Stimulated activated CD8-positive, alpha-beta memory T cell treated with anti-CD3 and anti-CD28 coated beads, Interleukin-7, amount 100 ng/mL, for 1 hour (primary cell): ENCODE results near the gene LRP6.

ENCODE experiments used
- DNase-seq, 2 donors: peaks; one replicate each; pipeline ENCODE4 v3.0.0-alpha.2; 2020; ENCODE audit warnings: low read depth in 2 of 2

LRP6 gene

DNA sequence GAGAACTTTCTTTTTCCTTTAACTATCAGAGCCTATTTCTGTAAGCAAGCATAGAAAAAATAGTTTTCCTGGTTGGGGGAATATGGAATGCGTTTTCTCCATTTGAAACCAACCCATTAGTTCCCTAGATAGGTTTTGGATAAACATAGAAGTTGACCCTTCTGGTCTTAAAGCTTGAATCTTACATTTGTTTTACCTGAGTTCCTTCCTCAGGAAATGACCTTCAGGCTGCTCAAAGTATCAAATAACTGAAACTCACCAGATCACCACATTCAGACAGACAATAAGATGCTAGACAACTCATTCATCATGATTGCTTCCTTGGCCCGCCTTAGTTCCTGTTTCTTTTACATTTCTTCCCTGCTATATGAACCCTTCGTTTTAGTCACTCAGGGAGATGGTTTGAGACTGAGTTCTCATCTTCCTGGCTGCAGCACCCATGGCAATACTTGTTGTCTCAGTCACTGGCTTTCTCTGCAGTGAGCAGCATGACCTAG is 52.2 kb downstream of the LRP6 start:
- no peak for DNase-seq

- DNase-seq = no peak
These were observed 52.6 kb downstream of the LRP6 start for GRCh38 chr12:12214201-12214600.

DNA sequence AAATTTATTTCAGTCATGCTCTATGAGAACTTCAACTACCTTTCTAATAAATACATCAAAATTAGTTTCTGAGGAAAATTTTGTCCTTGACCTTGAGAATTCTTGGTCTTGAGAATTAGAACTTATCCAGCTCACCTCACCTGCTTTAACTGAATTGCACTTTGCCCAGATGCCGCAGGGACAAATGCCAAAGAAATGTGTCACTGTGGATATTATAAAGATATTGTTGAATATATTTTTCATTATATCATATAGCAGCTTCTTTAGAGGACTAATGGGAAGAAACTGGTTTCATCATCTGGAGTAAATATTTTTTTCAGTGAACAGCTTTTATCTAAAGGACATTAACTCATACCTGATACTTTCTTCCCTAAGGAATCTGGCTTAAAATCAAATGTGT is 54.1 kb downstream of the LRP6 start:
- DNase-seq = no peak

DNA sequence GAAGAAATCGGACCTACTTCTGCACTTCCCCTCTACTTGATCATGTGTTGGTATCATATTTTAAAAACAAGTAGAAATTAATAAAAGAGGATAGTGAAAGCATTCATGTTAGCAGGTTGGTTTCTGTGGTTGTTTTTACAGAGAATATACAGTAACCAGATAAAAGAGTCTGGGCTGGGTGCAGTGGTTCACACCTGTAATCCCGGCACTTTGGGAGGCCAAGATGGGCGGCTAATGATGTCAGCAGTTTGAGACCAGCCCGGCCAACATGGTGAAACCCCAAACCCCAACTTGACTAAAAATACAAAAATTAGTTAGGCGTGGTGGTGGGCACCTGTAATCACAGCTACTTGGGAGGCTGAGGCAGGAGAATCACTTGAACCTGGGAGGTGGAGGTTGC is 55.9 kb downstream of the LRP6 start:
- DNase-seq = no peak

DNA sequence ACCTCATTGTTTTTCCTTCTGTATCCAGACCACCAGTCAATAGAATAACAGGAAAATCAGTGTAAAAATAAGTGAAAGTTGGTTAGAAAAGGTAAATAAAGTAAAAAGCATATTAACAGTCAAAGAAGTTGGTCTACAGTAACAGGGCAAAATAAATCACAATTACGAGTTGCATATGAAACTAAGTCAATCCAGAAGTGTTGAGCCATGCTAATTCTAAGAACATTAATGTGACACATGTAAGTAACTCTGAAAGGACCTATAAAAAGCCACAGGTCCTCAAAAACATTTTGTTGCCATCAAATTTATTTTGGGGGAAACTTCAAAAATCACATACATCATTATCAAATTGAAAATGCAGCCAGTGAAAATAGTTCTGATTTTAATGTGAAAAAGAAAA is 56.4 kb downstream of the LRP6 start:
- DNase-seq = no peak

DNA sequence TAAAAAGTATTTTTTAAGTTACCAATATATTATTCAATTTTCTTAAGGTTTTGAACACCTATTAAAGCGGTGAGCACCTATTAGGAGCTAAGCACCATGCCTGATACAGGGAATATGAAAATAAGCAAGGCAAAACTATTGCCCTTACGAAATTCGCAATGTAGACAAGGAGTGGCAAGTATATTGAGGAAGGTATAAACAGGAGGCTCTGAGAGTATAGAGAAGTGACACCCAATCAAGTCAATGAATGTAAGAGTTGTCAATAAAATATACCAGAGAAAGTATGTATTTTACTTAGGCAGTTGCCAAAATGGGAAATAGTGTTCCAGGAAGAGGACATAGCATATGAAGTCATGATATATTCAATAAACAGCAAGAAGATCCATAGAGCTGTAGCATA is 57.2 kb downstream of the LRP6 start:
- DNase-seq = no peak

DNA sequence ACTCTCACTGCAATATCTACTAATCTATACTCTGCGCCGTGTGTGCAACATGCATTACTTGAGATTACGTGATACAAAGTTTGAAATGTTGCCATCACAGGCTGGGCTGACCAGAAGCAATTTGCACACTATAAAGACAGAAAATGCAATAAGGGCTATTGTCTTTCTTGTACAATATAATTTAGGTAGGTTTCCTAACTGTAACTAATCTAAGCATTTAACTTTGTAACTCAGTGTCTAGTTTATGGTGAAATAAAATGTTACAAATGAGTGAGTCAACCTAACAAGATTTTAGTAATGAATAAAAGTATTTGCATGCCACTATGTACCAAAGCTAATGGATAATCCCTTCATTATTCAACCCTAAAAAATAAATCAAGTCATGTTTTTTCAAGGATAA is 57.8 kb downstream of the LRP6 start:
- no peak for DNase-seq

DNA sequence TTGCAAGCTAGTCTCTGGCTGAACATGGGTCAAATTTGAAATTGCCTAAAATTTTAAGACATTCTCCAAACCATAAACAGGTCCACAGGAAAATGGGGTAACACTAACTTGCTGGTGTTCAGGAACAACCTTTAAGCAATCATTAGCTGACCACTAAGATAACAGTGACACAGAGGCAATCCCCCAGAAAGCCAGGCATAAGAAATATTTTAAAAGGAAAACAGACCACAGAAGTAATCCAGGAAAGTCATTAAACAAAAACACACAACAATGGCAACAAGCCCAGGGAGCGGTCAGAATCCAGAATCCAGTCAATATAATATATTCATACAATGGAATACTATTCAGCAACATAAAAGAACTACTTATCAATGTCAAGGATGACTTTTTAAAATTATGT is 59.1 kb downstream of the LRP6 start:
- DNase-seq = no peak

- DNase-seq = no peak
These were observed 60.0 kb downstream of the LRP6 start for GRCh38 chr12:12206776-12207388.

DNA sequence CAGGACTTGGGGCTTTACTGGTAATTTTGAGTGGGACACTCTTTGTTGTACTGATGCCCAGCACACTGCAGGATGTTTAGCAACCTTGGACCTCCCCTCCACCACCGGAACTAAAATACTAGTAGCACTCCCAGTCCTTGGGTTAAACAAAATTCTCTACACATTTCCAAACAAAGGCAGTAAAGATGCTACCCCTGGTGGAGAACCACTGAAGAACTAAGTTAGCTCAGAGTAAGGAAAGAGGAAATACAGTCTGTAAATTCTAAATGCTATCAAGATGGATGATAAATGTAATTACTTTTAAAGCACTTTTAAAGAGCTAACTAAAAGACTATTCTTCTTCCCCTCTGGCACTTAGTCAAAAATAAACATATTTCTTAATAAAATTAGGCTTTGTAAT is 64.1 kb downstream of the LRP6 start:
- no peak for DNase-seq

DNA sequence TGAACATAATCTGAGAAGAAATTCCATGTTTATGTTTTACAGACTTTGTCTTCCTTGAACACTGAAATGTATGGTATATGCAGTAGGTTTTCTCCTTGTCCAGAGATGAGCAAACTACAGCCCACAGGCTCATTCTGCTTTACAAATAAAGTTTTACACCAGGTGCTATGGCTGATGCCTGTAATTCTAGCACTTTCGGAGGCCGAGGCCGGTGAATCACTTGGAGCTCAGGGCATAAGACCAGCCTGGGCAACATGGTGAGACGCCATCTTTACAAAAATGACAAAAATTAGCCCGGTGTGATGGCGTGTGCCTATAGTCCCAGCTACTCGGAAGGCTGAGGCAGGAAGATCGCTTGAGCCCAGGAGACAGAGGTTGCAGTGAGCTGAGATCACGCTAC is 64.7 kb downstream of the LRP6 start:
- DNase-seq = no peak

- DNase-seq = no peak
These were observed 65.5 kb downstream of the LRP6 start for GRCh38 chr12:12201274-12201758.

DNA sequence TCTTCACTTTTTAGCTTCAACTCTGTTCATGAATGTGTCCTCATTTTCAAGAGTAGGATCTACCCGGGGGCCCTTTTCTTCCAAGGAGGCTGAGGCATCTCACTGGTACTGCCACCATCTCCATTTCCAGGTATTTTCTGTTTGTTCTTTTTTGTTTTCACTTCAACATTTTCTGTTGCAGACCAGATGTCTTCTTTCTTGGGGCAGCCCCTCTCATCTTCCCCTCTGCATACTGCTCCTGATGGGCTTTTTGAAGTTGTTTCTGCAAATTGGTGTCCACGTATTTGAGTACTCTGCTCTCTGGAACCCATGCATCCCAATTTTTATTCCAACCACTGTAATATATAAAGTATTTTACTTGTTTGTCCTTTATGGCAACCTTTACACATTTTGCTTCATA is 66.5 kb downstream of the LRP6 start:
- no peak for DNase-seq

DNA sequence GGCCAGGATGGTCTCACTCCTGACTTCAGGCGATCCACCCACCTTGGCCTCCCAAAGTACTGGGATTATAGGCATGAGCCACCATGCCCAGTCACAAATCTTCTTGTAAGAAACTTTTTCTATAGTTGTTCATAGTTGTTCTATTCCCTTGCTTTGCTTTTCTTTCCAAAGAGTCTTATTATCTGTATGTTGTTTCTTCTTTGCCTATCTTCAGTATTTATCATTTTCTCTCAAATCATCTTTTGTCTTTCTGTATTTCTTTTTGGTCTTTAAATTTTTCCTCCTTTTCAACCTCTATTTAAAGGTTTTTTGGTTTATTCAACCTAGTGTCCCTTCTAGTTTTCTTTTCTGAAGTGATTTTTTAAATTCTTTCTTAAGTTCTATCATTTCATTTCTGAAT is 68.7 kb downstream of the LRP6 start:
- no peak for DNase-seq

- no peak for DNase-seq
These were observed 69.7 kb downstream of the LRP6 start for GRCh38 chr12:12197128-12197527.

DNA sequence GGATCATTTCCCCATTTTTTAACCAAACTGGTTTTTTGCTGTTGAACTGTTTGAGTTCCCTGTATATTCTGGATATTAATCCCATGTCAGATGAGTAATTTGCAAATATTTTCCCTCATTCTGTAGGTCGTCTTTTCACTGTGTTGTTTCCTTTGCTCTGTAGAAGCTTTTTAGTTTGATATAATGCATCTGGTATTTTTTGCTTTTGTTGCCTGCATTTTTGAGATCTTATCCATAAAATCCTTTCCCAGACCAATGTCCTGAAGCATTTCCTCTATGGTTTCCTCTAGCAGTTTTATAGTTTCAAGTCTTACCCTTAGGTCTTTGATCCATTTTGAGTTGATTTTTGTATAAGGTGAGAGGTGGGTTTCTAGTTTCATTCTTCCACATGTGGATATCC is 71.3 kb downstream of the LRP6 start:
- no peak for DNase-seq

- DNase-seq = no peak
These were observed 71.8 kb downstream of the LRP6 start for GRCh38 chr12:12195081-12195480.

DNA sequence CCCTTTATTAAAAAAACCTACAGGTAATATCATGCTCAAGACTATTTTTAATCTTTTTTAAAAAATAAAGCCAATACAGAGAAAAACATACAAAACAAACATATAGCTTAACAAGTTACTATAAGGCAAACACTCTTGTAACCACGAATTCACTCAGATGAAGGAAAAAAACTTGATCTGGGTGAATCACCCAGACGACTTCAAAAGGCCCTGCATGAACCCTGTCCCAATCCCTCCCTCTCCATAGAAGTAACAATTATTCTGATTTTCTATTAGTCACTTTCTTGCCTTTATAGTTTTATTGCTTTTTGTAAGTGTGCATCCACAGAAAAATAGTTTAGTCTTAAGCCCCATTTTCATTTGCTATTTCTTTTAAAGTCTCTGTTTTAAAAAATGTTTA is 72.6 kb downstream of the LRP6 start:
- DNase-seq = no peak

DNA sequence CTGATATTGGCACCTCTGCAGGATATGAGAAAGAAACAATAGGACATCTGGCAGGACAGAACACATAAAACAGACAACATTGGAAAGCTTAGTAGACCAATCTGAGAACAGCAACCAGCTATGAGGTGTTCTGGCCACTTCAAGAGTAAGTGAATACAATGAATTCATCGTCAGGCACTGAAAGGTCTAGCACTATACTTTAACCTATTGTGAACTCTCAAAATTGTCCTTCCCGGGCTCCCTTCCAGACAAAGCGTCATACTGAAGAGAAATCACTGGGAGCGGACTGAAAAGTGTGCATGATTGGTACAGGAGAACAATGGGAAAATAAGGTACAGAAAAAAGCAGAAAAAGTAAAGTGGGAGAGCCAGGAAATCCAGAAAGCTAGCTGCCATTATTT is 75.8 kb downstream of the LRP6 start:
- DNase-seq = no peak

DNA sequence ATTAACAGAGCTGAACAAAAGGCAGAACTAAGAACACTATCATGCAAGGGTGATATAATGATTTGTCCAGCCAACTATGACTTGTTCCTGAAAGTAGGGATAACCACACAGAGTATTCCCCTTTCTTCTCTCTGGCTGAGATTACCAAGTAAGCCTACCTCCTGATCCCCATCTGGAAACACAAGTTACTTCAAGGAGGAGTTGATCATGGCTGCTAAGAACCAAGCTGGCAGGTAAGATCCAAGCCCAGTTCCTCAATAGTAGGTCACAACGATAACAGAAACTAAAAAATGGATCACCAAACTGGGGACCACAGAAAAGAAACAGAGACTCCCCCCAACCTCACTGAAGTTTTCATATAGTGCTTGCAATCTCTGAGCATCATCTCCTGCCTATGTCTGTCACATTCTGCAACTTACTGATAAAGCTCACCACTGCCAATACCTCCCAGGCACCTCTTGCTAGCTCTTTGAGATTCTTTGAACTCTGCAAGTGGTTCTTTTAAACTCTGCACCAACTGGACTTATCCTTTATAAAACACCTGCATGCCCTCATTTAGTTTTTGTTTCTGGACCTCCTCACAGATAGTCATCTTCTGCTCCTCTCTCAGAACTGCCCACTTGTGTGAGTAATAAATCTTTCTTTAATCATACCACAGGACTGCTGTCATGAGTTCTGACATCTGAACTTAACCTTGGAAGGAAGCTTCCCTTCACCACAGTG is 76.6 kb downstream of the LRP6 start:
- no peak for DNase-seq

GRCh38 chr12:12185414-12185813 is 81.4 kb downstream of the LRP6 start:
- no peak for DNase-seq

DNA sequence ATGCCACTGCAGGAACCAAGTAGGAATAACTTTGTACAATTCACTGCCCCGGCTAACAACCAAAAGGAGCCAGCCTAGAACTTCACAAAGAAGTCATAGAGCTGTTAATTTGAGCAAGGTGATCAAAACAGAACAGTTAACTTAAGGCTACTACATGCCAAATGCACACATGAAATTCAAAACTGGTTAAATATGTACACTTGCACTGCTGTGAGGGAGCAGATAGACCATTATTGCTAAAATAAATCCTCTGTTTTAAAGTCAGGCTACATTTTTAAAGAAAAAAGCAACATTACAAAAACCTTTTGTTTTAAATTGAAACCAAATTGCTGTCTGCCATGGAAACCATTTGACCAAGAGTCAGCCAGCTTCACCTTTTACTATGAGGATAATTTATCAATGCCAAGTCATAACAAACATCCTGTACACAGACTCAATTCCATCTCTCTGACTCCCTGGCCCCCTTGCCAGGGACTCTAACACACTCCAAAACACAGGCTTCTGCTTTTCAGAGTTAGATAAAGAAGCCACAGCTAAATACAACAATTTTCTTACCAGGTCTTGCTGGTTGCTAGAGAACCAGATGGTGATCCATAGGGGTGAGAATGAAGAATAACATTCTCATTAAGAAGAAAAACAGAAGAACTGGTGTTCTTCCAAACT is 84.0 kb downstream of the LRP6 start:
- no peak for DNase-seq

GRCh38 chr12:12181511-12181910 is 85.3 kb downstream of the LRP6 start:
- DNase-seq = no peak
